Glomerular endothelial cell (primary cell): ENCODE data around the gene TRIM17. TPM values are rescaled to one million over a fixed set of nuclear protein-coding genes. Genes with fewer than 3 reads are reported as not detected.

Source experiments
- DNase-seq: peaks from one replicate; pipeline ENCODE4 v3.0.0-alpha.2; 2011; ENCODE audit warnings: low read depth, low spot score; ENCODE audit errors: extremely low read depth
- total RNA-seq: library from RNA; depleted of rRNA; stranded (reverse); fragments of >200 nt; gene quantifications from 2 replicates; pipeline ENCODE4 v1.2.3, GENCODE V29; 2015

Gene TRIM17
- total RNA-seq, 1 donor from 2014 or later = not detected

DNA sequence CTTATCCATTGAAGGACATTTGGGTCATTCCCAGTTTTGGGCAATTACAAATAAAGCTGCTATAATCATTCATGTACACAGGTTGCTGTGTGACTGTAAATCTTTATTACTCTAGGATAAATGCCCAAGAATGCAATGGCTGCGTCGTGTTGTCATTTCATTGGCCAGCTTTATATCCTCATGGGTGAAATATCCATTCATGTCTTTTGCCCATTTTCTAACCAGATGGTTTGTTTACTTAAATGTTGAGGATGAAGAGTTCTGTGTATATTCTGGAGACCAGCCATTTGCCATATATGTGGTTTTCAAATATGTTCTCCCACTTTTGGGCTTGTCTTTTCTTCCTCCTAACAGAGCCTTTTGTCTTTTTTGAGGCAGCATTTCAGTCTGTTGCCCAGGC is 35.3 kb downstream of the TRIM17 start:
- no peak for DNase-seq

DNA sequence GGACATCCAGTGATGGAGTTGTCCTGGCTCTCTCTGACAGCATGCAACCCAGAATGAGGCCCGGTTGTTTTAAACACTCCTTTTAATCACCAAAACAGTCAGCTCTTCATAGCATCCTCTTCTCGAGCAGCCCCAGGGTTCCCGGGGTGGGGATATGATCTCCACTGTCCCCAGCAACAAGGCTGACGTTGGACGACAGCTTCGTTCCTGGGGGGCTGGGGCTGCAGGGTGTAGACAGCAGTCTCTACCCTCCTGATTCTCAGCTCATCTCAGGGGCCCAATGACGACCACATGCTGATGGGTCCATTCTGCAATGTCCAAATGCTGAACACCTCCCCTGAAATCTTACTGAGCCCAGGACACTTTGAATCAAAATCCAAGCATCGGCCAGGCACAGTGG is 37.0 kb downstream of the TRIM17 start:
- DNase-seq = no peak

DNA sequence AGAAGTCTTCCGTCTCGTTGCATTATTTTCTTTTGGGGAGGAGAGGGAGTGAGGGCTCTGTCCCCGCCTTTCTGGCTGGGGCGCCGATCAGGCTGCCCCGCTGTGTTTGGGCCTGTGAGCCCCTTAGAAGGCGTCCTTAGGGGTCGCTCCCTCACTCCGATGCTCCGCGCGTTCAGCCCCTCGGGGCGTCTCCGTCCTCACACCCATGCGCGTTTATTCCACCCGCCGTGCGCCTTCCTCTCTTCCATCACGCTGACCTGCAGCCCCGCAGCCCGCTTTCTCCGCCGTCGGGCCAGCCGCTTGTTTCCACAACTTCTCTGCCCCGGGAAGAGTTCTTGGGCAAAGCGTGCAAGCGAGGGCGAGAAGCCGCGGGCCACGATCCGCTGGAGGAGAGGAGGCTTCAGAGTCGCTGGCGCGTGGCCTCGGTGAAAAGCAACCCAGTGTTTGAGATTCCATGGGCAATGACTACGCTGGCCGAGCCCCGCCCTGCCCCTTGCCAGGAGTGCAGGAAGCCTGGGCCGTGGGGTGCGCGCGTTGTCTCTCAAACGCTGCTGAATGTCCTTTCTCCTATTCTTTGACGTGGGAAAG is 37.7 kb downstream of the TRIM17 start:
- DNase-seq = no peak

DNA sequence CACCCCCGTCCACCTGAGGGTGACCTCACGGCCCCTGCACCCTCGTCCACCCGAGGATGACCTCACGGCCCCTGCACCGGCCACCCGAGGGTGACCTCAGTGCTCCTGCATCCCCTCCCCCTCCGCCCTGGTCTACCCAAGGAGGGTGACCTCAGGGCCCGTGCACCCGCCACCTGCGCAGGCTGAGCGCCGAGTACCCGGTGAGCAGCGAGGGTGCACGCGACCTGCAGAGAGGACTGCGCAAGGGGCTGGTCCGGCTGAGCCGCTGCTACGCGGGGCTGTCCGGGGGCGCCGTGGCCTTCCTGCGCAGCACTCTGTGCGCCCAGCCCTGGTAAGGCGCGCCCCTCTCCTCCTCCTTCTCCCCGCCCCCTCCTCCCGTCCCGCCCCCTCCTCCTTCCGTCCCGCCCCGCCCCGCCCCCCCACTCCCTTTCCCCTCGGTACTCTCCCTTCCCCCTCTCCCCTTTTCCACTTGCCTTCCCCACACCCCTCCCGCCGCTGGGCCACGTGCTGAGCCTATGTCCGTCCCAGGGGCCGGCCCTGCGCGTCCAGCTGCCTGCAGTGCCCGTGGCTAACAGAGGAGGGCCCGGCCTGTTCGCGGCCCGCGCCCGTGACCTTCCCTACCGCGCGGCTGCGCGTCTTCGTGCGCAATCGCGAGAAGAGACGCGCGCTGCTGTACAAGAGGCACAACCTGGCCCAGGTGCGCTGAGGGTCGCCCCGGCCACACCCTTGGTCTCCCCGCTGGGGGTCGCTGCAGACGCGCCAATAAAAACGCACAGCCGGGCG is 38.4 kb downstream of the TRIM17 start:
- DNase-seq = no peak

DNA sequence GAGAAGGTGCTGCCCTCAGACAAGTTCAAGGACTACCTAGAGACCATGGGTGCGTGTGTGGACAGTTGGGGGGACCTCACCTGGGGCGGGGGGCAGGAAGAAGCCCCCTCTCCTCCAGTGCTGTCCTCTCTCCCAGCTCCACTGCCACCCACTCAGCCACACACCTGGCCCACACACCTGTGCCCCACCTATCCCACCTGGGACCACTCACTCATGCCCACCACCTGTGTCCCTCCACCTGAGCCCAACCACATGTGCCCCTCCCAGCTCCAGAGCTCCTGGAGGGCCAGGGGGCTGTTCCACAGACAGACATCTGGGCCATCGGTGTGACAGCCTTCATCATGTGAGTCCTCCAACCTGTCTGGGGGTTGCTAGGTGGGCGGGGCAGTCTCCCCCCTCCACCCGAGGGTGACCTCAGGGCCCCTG is 39.0 kb downstream of the TRIM17 start:
- no peak for DNase-seq

DNA sequence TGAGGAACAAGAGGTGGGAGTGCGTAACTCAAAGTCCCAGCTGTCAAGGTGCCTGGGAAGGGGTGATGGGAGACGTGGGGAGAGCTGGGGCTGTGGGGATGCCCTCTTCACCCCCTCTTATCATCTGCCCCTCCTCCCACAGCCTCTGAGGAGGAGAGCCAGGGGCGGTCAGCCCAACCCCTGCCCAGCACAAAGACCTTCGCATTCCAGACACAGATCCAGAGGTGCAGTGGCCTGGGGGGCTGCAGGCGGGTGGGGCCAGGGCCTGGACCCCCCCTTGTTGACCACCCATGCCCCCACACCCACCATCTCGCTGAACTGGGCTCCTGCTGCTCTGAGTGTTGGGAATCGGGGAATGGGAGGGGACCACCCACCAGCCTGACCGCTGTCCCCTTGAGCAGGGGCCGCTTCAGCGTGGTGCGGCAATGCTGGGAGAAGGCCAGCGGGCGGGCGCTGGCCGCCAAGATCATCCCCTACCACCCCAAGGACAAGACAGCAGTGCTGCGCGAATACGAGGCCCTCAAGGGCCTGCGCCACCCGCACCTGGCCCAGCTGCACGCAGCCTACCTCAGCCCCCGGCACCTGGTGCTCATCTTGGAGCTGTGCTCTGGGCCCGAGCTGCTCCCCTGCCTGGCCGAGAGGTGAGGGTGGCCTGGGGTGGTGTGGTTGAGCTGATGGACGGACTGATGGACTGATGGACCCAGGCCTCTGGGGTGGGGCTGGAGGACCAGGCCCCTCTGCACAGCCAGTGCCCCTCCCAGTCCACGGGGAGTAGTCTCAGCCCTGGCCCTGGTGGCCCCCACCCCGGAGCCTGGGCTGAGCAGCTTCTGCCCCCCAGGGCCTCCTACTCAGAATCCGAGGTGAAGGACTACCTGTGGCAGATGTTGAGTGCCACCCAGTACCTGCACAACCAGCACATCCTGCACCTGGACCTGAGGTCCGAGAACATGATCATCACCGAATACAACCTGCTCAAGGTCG is 39.7 kb downstream of the TRIM17 start:
- no peak for DNase-seq

DNA sequence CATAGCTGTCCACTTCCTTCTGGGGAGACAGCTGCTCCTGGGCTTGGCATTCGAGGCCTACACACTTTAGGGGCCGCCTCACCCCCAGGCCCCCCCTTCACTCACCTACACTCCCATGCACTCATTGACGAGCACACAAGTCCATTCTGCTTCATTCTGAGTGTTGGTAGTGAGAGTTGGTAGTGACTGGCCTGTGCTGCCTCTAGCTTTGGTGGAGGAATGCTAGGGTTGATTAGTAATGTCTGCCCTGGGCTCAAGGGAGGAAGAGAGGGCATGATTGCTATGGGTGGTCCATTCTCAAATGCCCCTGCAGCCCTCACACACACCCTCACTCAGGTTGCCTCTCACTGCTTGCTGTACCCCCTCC is 40.4 kb downstream of the TRIM17 start:
- no peak for DNase-seq

DNA sequence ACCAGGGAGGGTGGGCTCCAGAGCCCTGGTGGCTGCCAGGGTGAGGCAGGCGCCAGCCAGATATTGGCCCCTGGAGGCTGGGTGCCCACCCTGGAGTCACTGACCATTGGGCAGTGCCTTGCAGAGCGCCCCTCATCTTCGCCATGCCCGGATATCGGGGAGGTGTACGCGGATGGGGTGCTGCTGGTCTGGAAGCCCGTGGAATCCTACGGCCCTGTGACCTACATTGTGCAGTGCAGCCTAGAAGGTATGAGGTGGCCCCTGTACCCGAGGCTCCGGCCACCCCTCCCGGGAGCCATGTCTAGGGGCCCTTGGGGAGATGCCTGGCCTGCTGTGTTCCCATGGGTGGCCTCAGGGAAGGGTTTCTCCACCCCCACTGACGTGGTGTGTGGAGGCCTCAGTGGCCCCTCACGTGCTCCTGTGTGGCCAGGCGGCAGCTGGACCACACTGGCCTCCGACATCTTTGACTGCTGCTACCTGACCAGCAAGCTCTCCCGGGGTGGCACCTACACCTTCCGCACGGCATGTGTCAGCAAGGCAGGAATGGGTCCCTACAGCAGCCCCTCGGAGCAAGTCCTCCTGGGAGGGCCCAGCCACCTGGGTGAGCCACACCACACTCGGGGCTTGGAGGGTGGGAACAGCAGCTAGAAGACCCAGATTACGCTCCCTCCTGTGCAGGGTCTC is 40.9 kb downstream of the TRIM17 start:
- no peak for DNase-seq

DNA sequence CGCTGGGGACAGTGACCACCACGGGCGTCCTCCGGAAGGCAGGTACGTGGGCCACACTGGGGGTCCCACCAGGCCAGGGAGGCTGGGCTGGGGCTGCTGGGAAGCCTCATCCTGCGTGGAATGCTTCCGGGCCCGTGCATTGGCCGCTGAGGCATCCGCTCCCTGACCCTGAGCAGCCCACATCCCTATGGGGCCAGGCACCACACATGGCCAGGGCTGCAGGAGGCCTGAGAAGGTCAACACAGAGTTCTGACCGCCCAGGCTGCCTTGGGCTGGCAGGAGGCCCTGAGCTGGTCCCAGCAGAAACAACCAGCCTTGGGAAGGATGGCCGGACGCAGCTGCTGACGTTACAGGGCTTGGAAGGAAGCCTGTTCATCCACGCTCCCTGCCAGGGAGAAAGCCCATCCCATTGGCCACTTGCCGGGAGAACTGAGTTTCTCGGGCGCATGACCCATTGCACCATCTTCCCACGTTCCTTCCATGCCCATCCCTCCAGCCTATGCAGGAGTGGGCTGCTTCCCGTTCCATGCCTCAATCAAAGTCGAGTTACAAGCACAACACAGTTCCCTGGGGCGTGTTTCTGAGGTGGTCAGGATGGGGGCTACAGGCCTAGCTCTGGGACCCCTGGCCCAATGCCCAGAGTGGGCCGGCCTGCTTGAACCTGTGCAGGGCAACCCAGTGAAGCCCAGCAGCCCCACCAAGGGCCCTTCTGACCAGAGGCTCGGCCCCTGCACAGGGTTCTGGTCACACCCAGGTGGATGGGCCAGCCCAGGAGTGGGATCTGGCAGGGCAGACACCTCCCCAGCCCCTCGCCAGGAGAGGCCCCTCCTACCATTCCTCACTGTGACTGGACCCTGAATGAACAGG is 41.7 kb downstream of the TRIM17 start:
- no peak for DNase-seq

DNA sequence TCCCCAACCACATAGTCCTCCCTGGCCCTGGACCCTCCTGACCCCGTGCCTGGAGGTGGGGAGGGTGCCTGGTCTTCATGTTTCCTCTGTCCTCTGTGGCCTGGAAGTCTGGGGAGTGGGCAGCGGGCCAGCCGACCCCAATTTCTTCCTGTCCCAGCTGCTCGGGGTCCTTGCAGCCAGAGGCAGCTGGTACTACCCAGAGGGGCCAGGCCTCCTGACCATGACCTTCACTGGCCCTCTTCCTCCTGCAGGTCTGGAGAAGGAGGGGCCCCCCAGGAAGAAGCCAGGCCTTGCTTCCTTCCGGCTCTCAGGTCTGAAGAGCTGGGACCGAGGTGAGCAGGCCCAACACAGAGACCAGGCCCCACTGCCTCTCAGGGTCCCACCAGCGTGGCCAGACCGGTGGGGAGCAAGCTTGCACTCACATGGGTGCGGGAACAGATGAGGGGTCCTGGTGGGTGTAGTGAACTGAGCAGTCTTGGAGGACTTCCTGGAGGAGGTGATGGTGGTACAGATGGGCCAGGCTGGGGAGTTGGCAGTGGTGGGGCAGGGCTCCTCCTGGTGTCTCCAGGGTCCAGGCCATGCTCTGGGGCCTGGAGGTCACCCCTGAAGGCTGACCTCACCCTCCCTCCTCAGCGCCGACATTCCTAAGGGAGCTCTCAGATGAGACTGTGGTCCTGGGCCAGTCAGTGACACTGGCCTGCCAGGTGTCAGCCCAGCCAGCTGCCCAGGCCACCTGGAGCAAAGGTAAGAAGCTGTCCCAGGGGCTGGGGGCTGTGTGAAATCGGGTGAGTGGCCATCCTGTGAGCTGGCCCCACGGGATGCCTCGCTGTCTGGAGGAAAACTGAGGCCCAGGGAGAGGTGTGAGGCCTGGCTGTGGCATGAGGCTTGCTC is 42.7 kb downstream of the TRIM17 start:
- no peak for DNase-seq

DNA sequence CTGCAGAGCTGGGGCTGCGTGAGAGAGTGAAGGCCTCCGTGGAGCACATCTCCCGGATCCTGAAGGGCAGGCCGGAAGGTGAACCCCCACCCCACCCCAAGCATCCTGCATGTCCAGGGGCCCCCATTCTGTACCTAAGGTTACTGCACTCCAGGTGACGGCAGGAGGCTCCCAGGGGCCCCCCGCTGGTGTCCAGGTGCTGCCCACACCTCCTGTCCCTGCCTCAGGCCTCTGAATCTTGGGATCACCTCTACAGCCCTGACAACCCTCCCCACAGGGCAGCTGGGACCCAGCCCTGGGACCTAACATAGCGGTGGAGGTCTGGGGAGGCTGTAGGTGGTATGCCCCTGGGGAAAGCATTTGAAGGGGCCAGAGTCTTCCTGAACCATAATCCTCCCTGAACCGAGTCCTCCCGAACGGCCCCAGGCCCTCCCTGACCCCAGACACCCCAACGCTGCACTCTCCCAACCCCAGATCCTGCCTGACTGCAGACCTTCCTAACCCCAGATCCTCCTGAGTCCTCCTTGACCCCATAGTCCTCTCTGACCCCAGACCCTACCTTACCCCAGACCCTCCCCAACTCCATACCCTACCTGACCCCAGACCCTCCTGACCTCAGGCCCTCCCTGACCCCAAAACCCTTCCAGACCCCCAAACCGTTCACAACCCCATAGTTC is 43.5 kb downstream of the TRIM17 start:
- DNase-seq = no peak

DNA sequence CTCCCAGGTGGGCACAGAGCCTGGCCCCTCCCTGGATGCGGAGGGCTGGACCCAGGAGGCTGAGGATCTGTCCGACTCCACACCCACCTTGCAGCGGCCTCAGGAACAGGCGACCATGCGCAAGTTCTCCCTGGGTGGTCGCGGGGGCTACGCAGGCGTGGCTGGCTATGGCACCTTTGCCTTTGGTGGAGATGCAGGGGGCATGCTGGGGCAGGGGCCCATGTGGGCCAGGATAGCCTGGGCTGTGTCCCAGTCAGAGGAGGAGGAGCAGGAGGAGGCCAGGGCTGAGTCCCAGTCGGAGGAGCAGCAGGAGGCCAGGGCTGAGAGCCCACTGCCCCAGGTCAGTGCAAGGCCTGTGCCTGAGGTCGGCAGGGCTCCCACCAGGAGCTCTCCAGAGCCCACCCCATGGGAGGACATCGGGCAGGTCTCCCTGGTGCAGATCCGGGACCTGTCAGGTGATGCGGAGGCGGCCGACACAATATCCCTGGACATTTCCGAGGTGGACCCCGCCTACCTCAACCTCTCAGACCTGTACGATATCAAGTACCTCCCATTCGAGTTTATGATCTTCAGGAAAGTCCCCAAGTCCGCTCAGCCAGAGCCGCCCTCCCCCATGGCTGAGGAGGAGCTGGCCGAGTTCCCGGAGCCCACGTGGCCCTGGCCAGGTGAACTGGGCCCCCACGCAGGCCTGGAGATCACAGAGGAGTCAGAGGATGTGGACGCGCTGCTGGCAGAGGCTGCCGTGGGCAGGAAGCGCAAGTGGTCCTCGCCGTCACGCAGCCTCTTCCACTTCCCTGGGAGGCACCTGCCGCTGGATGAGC is 44.3 kb downstream of the TRIM17 start:
- no peak for DNase-seq

DNA sequence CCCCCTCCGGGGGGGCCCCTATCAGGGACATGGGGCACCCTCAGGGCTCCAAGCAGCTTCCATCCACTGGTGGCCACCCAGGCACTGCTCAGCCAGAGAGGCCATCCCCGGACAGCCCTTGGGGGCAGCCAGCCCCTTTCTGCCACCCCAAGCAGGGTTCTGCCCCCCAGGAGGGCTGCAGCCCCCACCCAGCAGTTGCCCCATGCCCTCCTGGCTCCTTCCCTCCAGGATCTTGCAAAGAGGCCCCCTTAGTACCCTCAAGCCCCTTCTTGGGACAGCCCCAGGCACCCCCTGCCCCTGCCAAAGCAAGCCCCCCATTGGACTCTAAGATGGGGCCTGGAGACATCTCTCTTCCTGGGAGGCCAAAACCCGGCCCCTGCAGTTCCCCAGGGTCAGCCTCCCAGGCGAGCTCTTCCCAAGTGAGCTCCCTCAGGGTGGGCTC is 44.9 kb downstream of the TRIM17 start:
- DNase-seq = no peak

DNA sequence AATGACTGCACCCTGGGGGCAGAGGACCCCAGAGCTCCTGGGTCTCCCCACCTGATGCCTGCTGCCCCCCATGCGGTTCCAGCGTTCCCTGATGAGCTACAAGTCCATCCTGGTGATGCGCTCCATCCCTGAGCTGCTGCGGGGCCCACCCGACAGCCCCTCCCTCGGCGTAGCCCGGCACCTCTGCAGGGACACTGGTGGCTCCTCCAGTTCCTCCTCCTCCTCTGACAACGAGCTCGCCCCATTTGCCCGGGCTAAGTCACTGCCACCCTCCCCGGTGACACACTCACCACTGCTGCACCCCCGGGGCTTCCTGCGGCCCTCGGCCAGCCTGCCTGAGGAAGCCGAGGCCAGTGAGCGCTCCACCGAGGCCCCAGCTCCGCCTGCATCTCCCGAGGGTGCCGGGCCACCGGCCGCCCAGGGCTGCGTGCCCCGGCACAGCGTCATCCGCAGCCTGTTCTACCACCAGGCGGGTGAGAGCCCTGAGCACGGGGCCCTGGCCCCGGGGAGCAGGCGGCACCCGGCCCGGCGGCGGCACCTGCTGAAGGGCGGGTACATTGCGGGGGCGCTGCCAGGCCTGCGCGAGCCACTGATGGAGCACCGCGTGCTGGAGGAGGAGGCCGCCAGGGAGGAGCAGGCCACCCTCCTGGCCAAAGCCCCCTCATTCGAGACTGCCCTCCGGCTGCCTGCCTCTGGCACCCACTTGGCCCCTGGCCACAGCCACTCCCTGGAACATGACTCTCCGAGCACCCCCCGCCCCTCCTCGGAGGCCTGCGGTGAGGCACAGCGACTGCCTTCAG is 45.5 kb downstream of the TRIM17 start:
- no peak for DNase-seq

DNA sequence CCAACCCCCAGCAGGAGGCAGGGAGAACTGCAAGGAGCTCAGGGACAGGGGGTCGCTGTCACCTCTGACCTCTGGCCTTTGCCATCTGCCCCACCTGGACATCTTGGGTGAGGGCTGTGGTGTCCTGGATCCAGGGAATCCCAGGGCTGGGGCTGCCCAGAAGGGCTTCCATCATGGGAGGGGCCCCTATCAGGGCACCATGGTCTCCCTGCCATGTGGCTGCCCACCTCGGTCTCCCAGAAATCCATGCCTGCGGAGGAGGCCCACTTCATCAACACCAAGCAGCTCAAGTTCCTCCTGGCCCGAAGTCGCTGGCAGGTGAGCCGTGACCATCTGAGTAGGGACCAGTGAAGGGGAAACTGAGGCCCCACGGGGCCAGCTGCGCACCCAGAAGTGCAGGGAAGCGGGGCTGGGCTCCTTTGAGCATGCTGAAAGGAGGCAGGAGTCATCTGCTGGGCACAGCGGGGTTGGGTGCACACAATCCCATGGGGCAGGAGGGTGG is 46.2 kb downstream of the TRIM17 start:
- no peak for DNase-seq

DNA sequence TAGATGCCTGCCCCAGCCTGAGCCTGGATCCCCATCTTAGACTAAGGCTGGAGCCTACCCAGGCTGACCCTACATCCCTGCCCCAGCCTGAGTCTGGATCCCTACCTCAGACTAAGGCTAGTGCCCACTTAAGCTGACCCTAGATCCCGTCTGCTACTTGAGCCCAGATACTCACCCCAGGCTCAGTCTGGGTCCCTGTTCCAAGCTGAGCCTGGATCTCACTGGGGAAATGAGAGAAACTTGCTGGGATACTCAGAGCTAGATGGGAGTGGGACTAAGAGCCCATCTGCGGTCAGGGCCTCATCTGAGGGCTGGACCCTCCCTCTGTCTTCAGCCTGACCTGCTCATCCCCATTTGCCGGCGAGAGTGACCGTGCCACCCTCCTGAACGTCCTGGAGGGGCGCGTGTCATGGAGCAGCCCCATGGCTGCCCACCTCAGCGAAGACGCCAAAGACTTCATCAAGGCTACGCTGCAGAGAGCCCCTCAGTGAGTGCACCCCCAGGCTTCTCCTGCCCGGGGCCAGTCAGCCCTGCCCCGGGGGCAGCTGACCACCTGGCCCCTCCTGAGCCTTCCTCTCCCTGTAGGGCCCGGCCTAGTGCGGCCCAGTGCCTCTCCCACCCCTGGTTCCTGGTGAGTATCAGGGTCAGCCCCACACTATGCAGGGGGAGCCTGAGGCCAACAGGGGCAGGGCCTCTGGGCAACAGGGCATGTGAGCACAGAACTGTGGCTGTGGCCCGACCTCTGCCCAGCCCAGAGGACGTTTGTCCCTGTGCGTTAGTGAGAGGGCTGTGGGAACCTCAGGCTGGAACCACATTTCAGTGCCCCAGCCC is 46.8 kb downstream of the TRIM17 start:
- no peak for DNase-seq
